Activated gamma-delta T cell treated with Interleukin-2 at 50 U/mL for 16 hours (primary cell): ENCODE measurements around the gene MBD6.

Source experiments
- DNase-seq: peaks from one replicate; pipeline ENCODE4 v3.0.0-alpha.2; 2020

MBD6 gene, protein sequence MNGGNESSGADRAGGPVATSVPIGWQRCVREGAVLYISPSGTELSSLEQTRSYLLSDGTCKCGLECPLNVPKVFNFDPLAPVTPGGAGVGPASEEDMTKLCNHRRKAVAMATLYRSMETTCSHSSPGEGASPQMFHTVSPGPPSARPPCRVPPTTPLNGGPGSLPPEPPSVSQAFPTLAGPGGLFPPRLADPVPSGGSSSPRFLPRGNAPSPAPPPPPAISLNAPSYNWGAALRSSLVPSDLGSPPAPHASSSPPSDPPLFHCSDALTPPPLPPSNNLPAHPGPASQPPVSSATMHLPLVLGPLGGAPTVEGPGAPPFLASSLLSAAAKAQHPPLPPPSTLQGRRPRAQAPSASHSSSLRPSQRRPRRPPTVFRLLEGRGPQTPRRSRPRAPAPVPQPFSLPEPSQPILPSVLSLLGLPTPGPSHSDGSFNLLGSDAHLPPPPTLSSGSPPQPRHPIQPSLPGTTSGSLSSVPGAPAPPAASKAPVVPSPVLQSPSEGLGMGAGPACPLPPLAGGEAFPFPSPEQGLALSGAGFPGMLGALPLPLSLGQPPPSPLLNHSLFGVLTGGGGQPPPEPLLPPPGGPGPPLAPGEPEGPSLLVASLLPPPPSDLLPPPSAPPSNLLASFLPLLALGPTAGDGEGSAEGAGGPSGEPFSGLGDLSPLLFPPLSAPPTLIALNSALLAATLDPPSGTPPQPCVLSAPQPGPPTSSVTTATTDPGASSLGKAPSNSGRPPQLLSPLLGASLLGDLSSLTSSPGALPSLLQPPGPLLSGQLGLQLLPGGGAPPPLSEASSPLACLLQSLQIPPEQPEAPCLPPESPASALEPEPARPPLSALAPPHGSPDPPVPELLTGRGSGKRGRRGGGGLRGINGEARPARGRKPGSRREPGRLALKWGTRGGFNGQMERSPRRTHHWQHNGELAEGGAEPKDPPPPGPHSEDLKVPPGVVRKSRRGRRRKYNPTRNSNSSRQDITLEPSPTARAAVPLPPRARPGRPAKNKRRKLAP

DNA sequence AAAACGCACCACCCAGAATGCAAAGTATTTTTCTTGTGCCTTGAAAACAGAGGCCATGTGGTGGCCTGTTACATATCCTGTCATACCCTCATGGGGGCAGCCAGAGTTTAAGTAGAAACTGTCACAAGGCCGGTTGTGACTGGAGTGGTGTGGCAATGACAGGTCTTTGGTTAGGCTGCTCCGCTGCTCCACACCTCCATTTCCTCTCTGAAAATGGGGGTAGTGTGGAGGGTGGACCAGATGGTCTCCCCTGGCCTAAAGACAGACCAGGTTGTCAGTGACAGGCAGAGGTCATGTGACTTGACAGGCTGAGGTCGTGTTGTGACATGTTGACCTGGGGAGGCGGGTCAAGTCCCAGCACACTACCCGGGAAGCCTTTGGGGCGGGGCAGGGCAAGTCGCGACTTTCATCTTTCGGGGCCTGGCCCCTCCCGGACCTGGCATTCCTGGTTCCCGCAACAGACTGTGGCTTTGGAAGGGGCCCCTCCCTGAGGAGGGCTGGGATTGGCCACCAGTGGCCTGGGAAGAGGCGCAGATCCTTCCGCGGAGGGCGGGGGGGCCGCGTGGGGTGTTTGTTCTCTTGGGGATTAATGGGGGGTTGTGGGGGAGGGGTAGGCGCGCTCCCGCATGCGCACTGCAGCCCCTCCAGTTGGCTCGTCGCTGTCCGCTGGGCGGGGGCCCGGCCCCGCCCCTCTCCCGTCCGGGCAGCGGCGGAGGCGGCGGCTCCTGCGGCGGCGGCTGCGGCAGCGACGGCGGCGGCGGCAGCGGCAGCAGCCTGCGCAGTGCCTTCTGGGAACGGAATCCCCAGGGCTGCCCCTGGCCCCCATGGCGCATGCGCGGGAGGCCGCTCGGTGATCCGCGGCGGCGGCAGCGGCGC lies at the start of gene MBD6:
MBD6 (plus strand) TSS at position 814 of the 876 bp plus-strand sequence. CDS start 1,480 bp downstream, outside the sequence.
- DNase-seq: peak; percentile 88

DNA sequence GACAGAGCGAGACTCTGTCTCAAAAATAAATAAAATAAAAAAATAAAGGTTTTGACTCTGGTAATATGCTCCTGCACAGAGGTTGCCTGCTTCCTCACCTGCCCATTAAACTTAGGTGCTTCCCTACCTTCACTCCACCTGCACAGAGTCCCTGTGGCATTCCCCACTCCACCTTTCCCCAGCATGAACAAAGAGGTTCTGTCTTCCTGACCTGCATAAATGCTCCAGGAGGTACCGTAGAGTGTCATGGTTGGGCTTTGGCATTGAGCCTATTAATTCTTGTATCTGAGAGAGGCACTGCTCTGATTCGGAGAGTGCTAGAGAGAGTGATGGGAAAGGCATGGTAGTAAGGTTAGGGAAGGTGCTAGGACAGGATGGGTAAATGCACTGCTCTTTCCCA lies 49.2 kb upstream of the MBD6 start:
- DNase-seq: no peak

DNA sequence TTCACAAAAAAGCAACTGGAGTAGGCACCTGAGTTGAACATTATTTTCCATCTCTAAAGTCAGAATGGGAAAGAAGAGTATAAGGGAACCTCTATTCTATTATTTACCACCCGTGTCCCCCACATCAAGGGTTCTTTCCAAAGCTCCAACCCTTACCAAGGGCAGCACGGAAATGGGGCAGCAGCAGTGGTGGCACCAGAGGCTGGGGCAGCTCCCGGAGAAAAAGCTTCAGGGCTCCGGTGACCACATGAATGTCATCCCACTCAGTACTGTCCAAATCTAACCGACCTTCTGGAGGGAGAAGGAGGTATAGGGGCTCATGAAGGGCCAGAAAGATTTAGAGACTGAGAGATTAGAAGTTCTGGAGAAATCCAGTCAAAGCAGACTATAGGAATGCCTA lies 48.7 kb upstream of the MBD6 start:
- DNase-seq: no peak

DNA sequence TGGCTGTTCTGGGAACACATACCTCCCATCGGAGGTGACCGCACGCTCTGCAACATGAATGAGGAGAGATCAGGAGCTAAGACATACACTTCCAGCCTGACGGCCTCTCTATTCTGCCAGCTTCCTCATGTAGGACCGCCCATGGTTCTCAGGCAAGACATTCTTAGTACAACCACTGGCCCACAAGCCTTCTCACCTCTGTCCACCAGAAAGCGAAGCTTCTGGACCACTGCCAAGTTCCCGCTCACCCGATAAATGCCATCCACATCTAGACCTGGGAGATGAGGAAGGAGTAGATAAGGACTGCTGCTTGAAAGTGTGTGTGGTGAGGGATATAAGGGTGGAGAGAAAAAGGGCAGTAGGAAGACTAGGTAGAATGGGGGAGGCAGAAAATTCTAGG lies 48.2 kb upstream of the MBD6 start:
- DNase-seq: no peak

DNA sequence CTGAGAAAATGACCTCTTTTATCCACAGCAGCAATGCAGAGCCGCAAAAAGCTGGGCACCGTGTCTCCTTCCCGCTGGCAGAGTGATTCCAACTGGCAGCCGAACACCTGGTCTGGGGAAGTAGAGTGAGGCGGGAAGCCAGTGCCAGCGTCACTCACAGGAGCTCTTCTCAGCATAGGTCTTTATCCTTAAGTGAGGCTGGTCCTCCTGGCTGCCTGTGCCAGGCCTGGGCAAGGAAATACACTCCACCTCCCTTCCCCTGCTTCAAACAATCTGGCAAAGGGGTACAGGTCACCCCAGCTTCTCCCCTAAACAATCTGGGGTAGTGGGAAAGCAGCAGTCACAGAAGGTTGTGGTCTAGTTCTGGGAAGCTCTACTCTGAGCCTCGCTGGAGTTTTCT lies 47.8 kb upstream of the MBD6 start:
- no peak for DNase-seq

DNA sequence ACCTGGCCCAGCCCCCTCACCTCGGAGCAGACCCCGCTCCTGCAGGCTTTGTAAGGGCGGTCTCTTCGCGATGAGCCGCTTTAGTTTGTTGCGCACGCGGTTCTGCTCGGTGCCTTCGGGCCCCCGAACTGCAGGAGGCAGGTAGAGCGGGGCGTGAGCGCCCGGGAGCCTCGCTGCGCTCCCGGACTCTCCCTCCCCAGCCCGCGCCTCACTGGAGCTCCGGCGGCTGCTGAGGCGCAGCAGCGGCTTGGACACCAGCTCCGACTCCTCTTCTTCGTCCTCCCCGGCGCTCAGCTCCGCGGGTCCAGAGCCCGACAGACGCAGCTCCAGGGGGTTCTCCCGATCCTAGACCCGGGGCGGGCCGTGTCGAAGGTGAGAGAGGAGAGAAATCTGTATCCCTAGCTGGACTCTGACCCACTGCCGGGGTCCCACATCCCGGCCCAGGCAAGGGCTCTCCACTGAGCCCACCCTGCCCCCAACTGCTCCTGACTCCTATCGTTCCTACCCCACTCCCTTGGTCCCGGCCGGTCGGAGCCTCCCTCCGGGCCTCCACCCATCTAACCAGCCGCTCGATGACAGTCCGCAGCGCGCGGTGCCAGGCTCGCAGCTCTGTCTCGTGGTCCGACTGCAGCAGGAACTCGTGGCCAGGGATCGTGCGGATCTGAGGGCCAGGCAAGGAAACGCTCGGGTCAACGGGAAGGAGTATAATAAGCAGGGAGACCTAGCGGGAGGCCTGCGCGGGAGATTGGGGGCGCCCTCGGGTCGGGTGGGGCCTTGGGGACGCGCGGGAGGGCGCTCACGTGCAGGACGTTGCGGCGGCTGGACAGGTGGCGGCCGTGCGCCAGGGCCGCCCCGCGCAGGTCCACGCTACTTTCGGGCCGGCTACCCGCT lies 47.1 kb upstream of the MBD6 start:
- DNase-seq: no peak

DNA sequence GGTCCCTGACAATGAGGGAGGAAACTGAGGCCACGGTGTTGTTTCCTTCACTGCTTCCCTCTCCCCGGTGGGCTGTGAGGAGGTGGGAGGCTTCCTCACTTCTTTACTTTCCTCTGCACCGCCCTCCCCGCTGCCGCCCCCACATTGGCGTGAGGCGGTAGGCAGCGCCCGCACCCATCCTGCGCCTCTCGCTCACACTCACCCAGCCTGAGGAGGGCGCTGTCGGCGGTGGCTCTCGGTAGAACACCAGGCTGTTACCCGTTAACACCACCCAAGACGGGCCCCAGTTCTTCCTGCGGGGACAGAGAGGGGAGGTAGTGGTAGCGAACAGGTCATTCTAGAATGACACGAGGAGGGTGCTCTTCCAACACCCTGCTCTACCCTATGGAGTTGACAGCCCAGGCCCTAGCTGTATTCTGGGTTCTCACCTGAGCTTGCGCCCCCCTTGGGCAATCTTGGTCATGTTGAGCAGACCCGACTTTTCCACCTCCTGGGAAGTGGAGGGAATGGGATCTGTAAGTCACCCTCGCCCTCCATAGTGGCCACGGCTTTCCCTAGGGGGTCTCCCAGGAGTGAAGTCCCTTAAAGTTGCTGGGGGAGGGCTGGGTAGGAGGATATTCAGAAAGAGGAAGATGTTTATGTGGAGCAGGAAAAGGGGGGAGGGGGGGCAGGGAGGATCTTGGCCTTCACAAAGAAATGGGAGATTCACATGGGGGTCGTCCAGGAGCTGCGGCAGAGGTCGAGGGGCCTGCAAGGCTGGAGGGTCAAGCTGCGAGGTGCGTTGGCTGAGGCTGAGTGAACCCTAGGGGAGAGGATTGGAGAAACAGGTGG lies 46.2 kb upstream of the MBD6 start:
- DNase-seq: peak; percentile 67

DNA sequence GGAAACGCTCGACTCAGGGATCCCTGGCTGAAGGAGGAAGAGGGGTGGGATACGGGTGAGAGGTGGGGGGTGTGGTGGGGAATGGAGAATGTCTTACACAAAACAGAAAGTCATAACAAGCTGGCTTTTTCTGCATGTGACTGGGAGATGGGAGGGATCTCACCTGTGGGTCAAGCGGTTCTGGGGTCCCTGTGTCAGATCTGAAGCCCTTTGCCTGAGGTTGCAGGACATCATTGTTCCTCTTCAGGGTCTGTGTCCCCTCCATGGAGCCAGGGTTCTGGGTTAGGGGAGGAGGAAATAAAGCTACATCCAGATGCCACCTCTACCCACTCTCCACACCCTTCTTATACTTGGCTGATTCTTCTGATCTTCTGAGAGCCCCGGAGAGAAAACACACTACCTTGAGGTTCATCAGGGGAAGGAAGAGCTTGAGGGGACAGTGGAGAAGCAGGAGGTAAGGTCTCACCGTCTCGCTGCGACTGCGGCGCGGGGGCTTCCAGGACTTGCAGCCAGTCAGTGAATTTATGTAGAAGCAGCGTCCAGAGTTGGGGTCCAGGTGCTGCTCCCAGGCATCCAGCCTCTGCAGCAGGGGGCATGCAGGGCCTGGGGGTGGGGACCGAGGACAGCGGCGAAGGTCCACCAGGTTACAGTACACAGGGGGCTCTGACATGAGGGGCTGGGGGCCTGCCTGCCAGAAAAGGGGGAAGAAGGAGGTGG lies 45.5 kb upstream of the MBD6 start:
- DNase-seq: peak; percentile 14

DNA sequence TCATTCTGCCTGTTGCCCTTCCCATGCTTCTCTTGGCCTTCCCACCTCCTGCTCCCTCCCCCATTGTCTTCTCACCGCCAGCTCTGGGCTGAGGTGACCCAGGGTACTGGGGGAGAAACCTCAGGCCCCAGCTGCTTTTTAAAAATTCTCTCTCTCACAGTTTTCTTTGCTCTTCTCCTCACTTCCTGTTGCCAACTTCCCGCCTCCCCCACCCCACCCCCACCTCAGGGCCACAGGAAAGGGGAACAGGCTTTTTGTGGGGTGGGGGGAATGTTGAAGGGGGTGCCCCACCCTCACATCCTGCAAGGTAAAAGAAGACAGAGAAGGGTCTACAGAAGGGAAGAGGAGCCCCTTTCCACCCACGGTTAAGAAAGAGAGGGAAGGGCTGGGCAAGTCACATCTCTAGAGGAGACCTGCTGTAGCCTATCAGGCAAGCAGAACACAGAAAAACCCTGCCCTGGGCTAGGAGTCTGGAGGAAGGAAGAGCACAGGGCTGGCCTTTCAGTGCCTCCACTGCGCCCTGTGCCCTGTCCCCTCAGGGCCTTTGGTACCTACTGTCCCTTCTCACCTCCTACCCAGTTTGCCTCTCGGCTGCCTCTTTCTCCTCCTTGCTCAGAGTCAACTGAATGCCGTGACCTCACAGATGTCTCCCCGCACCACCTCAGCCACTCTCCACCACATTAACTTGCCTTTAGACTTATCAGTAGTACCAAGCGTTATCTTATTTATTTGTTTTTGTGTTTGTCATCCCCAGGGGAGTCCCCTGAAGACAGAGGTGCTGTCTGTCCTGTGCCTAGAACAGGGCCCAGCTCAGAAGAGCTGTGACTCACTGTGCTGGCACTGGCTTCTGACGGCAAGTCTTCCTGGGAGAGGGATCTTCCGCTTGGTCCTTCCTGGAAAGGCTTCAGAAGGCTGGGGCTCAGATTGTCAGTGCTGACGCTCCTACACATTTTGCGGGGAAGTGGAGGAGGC lies 44.6 kb upstream of the MBD6 start:
- DNase-seq: peak; percentile 27

DNA sequence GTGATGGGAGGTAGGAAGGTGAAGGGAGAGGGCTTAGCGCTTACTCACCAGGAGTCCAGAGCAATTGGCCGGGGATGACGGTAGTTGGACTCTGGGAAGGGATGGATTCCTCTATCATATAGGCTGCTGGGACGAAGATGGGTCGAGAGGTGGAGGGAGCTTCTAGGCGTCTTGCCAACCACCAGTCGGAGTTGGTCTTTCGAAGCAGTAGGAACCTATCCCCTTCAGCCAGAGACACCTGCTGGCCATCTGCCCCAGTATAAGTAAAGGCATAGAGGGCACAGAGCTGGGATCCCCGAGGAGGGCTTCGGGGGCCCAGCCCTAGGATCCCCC lies 43.6 kb upstream of the MBD6 start:
- DNase-seq: no peak

DNA sequence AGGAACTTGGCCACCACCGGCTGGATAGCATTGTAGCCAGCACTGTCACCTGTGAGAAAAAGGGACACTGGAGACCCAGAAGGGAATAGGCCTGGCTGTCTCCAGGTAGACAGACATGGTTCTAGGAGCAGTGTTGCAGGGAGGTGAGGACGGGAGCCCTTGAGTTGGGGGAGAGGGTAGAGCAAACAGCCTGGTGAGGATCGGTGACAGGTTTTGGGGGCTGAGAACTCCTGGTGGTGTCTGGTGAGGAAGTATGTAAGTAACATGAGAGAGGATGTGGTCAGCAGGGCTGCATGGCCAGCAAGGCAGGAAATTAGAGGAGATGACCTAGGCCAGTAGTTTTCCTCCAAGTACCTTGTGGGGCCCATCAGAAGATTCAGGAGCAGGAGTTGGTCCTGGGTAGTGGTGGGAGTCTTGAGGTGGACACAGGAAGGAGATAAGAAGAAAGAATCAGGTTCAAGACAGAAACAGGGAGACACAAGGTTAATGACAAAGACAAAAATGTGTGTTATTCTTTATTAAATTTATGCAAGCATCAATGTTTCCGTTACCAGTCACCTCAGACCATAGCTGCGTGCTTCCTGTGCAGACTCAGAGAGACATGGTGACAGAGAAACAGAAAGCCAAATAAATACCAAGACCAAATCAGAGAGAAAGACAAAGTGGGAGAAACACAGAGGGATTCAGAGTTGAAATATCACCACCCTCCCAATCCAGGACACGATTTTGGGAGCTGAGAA lies 43.1 kb upstream of the MBD6 start, which contains the start of gene ARHGAP9:
ARHGAP9 (minus strand) TSS at position 491 of the 740 bp plus-strand sequence; CDS start at position 31, 460 bp downstream.
- DNase-seq: peak; percentile 54

DNA sequence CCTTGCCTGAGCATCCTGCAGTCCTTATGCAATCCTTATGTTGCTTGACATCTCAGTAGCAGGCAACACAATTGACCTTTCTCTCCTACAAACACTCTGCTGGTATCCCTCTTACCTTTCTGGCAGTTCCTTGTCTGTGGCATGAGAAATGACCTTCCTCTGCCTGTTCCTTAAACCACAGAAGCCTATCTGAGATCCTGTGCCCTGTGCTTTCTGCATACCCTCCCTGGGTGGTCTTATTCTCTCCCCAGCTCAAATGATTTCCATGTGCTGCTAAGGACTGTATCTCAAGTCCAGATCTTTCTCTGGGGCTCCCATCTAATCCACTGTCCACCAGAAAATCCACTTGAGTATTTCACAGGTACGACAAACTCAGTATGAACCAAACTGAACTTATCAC lies 41.0 kb upstream of the MBD6 start:
- no peak for DNase-seq

DNA sequence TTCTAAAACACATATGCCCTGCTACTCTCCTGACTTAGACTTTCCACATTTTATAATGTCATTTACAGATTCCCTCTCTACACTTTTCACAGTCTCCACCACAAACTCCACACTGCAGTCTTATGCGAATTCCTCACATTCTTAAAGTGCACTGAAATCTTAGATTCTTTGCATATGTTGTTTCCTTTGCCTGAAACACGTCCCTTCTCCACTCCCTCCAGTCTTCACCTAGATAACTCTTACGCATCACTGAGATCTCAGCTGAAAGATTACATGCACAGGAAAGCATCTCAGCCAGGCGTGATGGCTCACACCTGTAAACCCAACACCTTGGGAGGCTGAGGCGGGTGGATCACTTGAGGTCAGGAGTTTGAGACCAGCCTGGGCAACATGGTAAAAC lies 39.2 kb upstream of the MBD6 start:
- no peak for DNase-seq

DNA sequence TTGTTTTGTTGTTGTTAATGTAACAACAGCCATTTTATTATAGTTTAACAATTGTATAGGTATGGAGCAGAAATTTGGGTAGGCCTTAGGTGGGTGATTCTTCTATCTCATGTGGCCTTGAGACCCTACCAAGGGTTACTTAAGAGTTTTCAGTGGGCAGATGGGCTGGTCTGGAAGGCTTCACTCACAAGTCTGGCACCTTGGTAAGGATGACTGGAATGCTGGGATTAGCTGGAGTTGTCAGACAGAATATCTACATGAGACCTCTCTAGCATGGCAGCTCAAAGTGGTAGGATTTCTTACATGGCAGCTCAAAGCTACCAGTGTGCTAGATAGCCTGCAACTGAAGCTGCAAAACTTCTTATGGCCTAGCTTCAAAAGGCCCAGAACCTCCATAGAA lies 36.9 kb upstream of the MBD6 start:
- no peak for DNase-seq

DNA sequence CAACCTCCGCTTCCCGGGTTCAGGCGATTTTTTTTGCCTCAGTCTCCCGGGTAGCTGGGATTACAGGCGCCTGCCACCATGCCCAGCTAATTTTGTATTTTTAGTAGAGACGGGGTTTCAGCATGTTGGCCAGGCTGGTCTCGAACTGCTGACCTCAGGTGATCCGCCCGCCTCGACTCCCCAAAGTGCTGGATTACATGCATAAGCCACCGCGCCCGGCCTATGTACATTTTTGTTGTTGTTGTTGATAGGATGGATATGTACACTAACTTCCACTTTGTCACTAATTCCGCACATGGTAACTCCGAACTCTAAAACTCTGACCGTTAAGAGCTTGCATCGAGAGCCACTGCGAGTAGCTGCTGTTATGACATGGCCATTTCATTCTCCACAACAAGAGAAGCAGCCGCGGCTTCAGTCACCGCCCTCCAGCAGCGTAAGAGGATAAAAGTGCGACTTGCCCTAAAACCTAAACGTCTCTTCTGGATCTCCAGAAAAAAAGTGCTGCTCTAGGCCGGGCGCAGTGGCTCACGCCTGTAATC lies 35.5 kb upstream of the MBD6 start:
- DNase-seq: no peak

DNA sequence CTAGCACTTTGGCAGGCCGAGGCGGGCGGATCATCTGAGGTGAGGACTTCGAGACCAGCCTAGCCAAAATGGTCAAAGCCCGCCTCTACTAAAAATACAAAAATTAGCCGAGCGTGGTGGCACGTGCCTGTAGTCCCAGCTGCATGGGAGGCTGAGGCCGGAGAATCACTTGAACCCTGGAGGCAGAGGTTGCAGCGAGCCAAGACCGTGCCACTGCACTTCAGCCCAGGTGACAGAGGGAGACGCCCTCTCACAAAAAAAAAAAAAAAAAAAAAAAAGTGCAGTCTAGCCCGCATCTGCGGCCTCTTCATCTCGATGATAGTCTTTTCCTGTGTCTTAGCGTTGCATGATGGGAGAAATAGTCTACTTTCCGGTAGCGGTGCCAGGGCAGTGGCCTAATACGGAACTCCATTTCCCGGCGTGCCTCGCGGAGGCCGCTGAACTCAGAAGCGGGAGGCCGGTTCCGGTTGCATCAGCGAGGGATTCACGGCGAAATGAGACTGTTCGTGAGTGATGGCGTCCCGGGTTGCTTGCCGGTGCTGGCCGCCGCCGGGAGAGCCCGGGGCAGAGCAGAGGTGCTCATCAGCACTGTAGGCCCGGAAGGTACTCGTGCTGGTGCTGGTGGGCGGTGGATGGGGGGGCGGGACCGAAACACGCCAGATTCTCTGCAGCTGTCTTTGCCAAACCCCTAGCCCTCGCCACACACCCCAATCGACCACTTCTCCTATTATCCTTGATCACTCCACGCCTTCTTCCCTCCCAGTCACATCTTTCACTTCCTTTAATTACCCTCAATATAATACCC lies 34.8 kb upstream of the MBD6 start, which contains the start of gene MARS1:
MARS1 (plus strand) TSS at position 472 of the 805 bp plus-strand sequence; CDS start at position 495, 23 bp downstream.
- DNase-seq: peak; percentile 89
